ENCODE results near the gene ZSCAN10. TPM values are rescaled to one million over a fixed set of nuclear protein-coding genes. Genes with fewer than 3 reads are reported as not detected.
"Not testable (repeated sequence)": the region's sequence is repeated elsewhere in the genome, so short reads cannot be mapped to it uniquely, and the experiment has no call there.

ZSCAN10 gene
- polyA plus RNA-seq, 1 donor from 2014 or later, result 0.10 TPM

DNA sequence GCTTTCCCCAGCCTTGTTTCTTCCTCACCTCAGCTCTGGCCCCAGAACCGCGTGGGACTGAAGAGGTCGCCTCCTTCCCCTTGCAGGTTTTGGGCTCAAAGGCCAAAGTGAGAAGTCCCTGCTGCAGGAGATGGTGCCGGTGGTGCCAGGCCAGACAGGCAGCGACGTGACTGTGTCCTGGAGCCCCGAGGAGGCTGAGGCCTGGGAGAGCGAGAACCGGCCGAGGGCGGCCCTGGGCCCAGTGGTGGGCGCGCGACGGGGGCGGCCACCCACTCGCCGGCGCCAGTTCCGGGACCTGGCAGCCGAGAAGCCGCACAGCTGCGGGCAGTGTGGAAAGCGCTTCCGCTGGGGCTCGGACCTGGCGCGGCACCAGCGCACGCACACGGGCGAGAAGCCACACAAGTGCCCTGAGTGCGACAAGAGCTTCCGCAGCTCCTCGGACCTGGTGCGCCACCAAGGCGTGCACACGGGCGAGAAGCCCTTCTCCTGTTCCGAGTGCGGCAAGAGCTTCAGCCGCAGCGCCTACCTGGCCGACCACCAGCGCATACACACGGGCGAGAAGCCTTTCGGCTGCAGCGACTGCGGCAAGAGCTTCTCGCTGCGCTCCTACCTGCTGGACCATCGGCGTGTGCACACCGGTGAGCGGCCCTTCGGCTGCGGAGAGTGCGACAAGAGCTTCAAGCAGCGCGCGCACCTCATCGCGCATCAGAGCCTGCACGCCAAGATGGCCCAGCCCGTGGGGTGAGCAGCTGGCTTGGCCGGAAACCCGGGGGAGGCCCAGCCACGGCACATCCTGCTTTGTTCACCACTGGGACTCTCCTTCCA, 41.7 kb upstream of the ZSCAN10 start:
- TF ChIP-seq RAD21 (conservative IDR thresholded peaks at IDR 0.05) (no peak), POLR2AphosphoS5 (IDR thresholded peaks at IDR 0.05) (no peak), SMC3 (conservative IDR thresholded peaks at IDR 0.05; ENCODE audit: poor library complexity) (no peak), EZH2 (IDR thresholded peaks at IDR 0.05; ENCODE audit: borderline replicate concordance, insufficient read depth, low read length, poor library complexity, severe bottlenecking) (no peak), TAF1 (IDR thresholded peaks at IDR 0.05; ENCODE audit: low read depth) (no peak), MXI1 (conservative IDR thresholded peaks at IDR 0.05; ENCODE audit: poor library complexity, severe bottlenecking) (no peak), EP300 (conservative IDR thresholded peaks at IDR 0.05; ENCODE audit: poor library complexity, severe bottlenecking) (no peak), REST (IDR thresholded peaks at IDR 0.05; ENCODE audit: borderline replicate concordance) (no peak)
- TF ChIP-seq, protein P1, sequence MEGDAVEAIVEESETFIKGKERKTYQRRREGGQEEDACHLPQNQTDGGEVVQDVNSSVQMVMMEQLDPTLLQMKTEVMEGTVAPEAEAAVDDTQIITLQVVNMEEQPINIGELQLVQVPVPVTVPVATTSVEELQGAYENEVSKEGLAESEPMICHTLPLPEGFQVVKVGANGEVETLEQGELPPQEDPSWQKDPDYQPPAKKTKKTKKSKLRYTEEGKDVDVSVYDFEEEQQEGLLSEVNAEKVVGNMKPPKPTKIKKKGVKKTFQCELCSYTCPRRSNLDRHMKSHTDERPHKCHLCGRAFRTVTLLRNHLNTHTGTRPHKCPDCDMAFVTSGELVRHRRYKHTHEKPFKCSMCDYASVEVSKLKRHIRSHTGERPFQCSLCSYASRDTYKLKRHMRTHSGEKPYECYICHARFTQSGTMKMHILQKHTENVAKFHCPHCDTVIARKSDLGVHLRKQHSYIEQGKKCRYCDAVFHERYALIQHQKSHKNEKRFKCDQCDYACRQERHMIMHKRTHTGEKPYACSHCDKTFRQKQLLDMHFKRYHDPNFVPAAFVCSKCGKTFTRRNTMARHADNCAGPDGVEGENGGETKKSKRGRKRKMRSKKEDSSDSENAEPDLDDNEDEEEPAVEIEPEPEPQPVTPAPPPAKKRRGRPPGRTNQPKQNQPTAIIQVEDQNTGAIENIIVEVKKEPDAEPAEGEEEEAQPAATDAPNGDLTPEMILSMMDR (IDR thresholded peaks at IDR 0.05; ENCODE audit: poor library complexity, severe bottlenecking), result no peak
- Histone ChIP-seq H3K9me3 (ENCODE audit: low read length) (no peaks in the 10 kb centered on the region), H4K20me1 (ENCODE audit: insufficient read depth) (no peaks in the 10 kb centered on the region), H3K79me2 (replicated peaks; ENCODE audit: insufficient read depth, low read length) (peaks cover 4% of the 10 kb centered on the region), H3K36me3 (ENCODE audit: insufficient read depth, low read length) (no peaks in the 10 kb centered on the region), H3F3A (ENCODE audit: insufficient read depth, low read length, poor library complexity, severe bottlenecking) (no peaks in the 10 kb centered on the region), H2AFZ (ENCODE audit: low read depth, low read length) (no peak overlapping the region), H3K27ac (ENCODE audit: low read length) (no peak overlapping the region), H3K4me2 (ENCODE audit: low read length) (no peak overlapping the region), H3K4me3 (ENCODE audit: low read length) (no peak overlapping the region), H3K9me2 (ENCODE audit: insufficient read depth, low read length) (no peaks in the 10 kb centered on the region), H3K9ac (ENCODE audit: low read length) (no peak overlapping the region), H3K27me3 (ENCODE audit: insufficient read depth, low read depth, low read length) (no peaks in the 10 kb centered on the region)

- not testable (repeated sequence) for H3K9me2 ChIP-seq (ENCODE audit: insufficient read depth, low read length); H3F3A ChIP-seq (ENCODE audit: insufficient read depth, low read length, poor library complexity, severe bottlenecking); H4K20me1 ChIP-seq (ENCODE audit: insufficient read depth); H3K9ac ChIP-seq (ENCODE audit: low read length); H3K27ac ChIP-seq (ENCODE audit: low read length); H3K36me3 ChIP-seq (ENCODE audit: insufficient read depth, low read length); H3K4me3 ChIP-seq (ENCODE audit: low read length); H3K9me3 ChIP-seq (ENCODE audit: low read length); H3K4me2 ChIP-seq (ENCODE audit: low read length); H3K27me3 ChIP-seq (ENCODE audit: insufficient read depth, low read depth, low read length); H2AFZ ChIP-seq (ENCODE audit: low read depth, low read length)
- H3K79me2 ChIP-seq (replicated peaks; ENCODE audit: insufficient read depth, low read length), result peaks cover 12% of the 10 kb centered on the region
Observed at GRCh38 chr16:3139561-3139960, 40.5 kb upstream of the ZSCAN10 start.

Data from neural cell (in vitro differentiated cells).